ENCODE measurements around the gene KCTD5.
"Not testable (repeated sequence)": the region's sequence is repeated elsewhere in the genome, so short reads cannot be mapped to it uniquely, and the experiment has no call there.

Gene KCTD5

DNA sequence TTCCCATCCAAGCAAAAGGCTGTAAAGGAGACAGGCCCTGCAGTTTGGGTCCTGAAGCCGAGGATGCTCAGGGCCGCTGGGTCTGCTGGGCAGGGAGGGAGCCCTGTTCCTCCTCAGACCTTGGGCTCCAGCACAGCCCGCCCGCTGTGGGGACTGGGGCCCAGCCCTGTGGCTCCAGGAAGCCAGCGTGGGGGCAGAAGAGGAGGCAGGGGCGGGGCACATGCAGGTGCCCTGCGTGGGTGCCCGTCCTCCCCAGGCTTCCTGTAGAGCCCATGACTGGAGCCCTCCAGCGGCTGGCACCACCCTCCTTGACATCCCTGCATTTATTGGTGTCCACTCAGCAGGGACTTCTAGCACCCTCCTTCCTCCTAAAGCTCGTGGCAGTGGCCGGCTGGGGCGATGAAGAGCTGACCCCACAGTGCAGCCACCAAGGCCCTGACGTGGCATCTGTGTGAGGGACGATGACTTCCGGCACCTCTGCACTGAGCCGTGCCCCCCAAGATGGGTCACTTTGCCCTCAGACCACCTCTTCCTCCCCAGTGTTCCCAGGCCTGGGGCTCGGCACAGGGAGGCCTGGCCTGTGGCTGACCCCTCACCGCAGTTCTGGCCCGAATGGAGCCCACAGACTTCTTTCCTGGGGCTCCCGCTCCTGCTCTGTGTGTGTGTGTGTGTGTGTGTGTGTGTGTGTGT lies 27.8 kb downstream of the KCTD5 start:
- no peak for DNase-seq (ENCODE audit: low read depth)

DNA sequence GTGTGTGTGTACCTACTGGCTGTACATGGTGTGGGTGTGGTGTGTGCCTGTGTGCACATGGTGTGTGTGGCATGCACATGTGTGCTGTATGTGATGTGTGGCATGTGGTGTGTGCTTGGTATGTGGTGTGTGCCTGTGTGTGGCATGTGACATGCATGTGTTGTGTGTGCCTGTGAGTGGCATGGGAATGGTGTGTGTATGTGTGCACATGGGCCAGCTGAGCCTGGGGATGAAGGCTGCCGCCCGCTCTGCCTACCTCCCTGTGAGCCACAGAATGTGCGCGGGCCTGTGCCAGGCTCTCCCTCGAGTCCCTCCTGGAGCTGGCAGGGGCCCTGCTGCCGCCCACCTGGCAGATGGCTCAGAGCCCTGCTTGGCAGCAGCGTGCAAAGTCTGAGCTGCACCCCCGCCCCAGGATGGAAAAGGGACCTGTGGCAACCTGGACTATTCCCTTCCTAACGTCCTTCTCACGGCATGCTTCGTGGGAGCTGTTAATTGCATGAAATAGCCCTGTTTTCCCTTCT lies 28.4 kb downstream of the KCTD5 start:
- no peak for DNase-seq (ENCODE audit: low read depth)

DNA sequence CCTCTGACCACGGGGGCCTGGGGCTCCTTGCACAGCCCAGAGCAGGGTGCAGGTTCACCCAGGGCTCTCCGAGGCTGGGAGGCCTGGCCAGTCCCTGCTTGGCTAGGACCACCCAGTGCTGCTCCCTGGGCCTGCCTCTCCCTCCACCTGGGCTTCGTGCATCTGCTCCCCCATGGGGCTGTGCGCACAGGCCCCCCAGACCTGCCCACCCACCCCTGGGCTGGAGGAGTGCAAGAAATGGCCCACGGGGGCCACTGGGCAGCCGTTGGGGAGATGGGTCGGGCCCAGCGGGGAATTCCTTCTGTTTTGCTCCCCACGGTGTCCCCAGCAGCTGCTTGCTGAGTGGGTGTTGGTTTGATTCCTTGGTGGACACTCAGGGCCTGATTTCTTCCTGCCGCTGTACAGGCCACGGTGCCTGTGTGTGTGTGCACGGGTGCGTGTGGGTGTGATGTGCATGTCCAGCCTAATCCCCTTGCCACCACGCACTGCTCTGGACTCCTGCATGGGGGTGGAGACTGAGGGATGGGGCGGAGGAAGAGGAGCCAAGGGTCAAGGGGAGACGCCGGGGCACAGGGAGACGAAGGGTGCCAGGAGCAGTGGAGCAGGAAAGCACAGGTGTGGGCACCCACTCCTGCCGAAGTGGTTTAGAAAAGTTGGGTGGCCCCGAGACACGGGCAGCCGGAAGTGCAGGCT lies 29.2 kb downstream of the KCTD5 start:
- no peak for DNase-seq (ENCODE audit: low read depth)

DNA sequence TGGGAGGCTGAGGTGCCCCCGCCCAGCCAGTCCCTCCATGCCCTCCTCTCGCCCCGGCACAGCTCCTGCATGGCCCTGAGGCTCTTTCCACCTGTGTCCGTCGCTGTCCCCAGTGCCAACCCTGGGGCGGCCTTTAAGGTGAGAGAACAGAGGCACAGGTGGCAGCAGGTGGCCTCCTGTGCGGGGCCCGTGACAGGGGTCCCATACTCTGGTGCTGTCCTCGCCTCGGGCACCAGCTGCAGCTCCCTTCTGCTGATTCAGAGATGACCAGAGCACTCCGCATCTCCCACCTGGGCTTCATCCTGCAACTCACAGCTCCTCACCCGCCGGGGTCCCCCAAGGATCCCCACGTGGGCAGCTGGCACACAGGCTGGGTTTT lies 29.7 kb downstream of the KCTD5 start:
- DNase-seq (ENCODE audit: low read depth) = no peak

DNA sequence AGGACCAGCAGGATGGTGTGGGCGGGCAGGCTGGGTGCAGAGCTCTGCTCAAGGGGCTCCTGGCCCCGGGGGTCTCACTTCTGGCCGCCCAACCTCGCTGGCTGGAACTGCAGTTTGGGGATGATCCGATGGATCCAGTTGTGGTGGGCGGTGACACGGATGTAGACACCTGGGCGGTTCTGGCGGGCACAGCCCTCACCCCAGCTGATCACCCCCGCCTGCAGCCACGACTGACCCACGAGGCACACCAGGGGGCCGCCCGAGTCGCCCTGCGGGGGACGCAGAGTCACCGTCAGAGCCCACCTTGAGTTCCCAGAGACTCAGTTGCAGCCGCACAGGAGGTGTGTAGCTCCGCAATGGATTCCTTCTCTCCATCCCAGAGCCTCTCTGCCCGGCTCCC lies 30.2 kb downstream of the KCTD5 start:
- DNase-seq (ENCODE audit: low read depth) = no peak

DNA sequence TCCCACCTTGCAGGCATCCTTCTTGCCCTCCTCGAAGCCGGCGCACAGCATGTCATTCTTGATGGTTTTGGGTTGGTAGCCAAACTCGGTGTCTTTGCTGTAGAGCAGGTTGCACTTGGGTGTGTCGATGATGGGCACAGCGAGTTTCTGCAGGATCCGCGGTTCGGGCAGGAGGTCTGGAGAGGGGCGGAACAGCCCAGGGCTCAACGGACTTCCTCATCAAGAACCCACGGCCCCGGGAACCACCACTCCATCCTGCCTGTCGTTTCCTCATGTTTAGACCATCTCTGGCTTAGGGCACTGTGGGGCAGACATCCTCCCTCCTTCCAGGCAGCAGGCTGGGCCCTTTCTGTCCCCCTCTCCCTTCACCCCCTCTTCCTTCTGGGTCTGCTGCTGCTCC lies 31.2 kb downstream of the KCTD5 start:
- DNase-seq (ENCODE audit: low read depth) = no peak

DNA sequence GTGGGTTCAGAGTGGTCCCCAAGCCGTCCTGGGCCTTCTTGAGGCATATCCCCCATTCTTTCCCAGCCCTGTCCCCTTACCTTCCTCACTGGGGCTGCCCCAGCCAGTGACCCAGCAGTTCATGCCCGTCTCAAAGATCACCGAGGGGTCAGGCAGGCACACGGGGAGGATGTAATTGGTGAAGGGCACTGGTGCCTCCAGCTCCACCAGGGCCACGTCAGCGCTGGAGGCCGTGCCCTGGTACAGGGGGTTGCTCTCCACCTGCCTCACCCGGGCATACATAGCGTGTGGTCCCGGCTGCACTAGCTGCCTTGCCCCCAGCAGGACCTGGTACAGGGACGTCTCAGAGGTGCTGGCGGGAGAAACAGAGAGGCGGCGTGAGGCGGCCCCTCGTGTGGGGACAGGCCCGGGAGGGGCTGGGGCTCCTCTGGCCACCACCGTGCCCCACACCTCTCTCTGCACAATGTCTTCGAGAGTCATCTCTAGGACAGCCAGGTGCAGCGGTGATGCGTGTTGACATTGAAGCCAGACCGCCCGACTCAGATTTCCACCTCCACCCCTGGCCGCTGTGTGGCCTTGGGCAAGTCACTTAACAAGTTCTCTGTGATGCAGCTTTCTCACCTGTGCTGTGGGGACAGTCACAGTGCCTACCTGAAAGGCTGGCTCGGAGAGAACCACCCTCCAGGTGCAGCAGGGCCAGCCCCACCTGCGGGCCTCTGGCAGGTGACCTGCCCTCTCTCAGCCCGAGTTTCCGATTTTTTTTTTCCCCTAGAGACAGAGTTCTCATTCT lies 31.9 kb downstream of the KCTD5 start:
- DNase-seq (ENCODE audit: low read depth) = no peak

DNA sequence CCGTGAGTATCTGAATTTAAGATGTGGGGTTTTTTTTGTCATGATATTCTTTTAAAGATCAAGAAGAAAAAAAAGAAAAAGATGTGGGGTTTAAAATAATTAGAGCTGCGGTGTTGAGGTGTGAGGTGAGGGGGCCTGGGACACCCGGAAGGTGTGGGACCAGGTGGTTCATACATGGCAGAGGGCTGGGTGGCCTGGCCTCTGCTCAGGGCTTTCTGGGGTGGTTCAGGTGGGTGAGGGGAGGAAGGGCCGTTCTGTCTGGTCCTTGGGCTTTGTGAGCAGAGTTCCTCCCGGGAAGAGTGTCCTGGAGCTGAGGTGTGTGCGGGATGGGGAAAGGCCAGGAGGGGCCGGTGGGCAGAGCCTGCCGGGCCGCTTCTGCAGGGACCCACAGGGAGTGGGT lies 32.7 kb downstream of the KCTD5 start:
- no peak for DNase-seq (ENCODE audit: low read depth)

DNA sequence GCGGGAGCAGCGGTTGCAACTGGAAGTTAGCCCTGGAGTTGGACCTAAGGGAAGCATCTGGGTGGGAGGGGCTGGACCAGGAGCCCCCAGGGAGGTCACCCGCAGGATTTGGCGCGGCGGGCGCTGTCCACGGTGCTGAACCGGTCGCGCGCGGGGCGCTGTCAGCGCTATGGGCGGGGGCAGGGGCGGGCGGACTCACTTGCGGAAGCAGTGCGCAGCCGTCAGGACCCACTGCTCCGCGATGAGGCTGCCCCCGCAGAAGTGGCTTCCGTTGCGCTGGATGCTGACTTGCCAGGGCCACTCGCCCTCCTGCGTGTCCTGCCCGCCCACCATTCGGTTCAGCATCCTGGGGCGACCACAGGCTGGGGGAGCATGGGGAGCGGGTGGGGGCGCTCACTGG lies 33.2 kb downstream of the KCTD5 start:
- peak; percentile 71 for DNase-seq (ENCODE audit: low read depth)

DNA sequence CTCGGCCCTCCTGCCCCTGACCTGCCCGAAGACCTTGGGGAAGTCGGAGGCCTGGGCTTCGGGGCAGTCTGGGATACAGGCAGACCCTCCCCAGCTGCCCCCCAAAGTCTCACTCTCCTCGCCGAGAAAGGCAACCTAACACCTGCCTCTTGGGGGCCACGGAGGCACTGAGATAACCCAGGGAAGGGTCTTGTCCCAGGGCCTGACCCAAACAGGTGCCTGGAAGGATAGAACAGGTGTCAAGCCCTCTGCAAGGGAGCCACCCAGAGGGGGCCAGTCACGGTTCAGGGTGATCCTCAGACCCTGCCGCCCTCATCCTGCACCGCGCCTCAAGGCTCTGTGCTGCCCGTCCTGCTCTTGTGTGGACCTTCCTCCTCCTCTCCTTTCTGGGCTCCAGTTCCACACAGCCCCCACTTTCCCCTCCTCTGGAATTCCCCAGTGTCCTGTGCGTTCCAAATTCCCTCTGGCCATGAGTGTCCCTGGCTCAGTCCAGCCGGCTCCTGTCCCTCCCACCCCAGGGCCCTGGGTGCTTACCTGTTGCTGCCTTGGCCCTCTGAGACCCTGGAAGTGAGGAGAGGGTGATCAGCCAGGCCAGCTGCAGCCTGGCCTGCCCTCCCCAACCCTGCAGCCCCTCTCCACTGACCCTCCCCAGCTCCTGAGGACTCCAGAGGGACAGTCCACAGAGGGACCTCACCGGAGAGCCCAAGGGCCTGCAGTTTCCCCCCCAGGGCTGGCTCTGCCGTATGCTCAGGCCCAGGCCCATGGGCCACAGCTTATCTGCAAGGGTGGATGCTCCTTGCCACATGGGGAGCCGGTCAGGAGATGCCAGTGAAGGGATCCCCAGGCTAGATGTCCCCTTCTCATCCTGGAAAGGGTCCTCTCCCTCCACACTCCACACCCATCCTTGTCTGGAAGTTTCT lies 33.9 kb downstream of the KCTD5 start:
- DNase-seq (ENCODE audit: low read depth) = no peak

DNA sequence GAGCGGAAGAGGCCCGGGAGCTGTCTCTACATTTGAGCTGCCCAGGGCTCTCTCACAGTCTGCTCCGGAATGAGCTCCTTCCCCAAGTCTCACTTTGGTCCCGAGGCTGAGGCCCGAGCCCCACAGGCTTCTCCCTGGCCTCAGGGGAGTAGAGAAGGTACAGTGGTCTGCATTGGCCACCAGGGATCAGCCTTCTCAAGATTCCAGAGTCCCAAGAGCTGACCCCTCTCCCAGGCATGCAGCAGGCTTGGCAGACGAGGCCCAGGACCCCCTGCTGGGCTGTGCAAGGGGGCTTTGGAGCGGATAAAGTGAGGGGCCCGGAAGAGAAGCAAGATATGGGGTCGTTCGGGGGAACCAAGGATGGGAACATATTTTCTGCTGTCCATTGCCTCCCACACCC lies 34.6 kb downstream of the KCTD5 start:
- no peak for DNase-seq (ENCODE audit: low read depth)

DNA sequence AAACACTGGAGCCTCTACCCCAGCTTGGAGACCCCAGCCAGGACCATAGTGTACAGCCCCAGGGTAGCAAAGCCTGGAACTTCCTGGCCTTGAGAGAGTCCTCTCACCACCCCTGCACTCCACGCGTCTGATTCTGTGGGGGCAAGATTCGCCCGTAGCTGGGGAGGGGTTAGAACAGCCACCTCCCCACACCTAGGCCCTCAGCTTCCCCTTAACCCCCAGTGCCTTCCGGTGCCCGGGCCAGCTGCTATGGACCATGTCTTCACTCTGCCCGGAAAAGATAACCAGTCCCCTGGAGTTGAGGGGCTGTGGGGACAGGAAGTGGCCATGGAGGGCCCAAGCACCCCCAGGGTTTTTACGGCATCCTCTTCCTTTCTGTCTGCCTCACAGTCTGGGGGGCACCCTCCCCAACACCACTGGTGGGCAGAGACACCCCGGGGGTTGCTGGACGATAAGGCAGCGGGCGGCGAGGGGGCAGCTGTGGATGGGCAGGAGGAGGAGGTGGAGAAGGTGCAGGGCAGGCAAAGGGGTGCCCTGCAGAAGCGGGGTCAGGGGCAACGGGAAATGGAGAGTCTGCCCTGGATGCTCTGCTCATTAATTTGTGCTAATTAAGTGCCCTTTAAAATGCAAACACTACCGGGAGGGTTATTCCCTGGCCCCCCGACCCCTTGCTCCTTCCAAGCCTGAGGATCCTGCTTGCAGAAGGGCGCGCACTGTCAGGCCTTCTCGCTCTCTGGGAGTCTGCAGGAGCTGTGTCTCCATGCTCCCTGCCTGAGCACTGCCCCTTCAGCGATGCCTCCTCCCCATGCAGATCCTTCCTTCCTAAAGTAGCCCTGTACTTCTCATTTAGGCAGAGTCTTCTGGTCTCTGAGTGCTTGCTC lies 35.3 kb downstream of the KCTD5 start:
- no peak for DNase-seq (ENCODE audit: low read depth)

DNA sequence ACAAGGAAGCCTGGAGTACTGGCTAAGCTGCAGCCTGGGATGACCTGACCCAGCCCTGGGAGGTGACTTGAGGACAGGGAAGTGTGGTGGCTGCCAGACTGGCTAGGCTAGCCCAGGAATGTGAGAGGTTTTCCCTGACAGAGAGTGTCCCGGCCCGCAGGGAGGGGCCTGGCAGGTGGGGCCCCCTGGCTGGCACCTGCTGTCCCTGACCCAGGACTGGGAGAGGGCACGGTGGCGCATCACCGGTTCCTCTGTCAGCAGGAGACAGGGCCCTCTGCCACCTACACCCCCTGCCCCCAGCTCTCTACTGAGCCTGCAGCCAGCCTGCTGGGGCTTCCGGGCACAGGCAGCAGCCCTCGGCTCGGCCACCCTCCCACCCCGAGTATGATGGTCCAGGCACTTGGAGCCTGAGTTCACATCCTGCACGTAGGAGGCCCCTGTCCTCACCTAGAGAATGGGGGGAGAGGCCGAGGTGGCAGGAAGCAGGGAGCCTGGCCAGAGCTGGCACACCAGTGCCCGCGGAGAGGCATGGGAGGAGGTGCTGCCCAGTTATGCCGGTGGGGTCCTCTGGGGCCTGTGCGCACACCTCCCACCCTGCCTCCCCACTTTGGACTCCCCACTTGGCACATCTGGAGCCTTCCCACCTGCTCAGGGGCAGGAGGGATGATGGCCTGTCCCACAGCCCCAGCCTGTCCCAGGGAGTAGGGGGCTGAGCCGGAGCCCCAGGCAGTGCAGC lies 37.2 kb downstream of the KCTD5 start:
- no peak for DNase-seq (ENCODE audit: low read depth)

DNA sequence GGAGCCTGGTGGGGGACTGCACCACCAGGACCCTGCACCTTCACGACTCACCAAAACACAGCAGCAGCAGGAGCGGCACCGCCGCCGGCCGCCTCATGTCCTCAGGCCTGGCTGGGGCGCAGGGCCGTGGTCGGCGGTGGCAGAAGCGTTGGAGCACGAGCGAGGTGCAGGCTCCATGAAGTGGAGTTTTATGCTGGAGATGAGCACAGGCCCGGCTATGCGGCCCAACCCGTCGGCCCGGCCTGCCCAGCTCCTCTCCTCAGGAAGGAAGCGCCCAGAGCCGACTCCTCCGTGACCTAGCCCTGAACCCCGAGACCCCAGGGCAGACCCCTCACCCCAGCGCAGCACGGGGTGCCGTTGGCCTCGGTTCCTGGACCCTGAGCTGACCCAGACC lies 37.7 kb downstream of the KCTD5 start, which contains the start of gene PRSS27:
Gene PRSS27 (minus strand): TSS at position 161 of the 394 bp plus-strand sequence. CDS start 64 bp downstream, at position 97.
- DNase-seq (ENCODE audit: low read depth) = no peak

DNA sequence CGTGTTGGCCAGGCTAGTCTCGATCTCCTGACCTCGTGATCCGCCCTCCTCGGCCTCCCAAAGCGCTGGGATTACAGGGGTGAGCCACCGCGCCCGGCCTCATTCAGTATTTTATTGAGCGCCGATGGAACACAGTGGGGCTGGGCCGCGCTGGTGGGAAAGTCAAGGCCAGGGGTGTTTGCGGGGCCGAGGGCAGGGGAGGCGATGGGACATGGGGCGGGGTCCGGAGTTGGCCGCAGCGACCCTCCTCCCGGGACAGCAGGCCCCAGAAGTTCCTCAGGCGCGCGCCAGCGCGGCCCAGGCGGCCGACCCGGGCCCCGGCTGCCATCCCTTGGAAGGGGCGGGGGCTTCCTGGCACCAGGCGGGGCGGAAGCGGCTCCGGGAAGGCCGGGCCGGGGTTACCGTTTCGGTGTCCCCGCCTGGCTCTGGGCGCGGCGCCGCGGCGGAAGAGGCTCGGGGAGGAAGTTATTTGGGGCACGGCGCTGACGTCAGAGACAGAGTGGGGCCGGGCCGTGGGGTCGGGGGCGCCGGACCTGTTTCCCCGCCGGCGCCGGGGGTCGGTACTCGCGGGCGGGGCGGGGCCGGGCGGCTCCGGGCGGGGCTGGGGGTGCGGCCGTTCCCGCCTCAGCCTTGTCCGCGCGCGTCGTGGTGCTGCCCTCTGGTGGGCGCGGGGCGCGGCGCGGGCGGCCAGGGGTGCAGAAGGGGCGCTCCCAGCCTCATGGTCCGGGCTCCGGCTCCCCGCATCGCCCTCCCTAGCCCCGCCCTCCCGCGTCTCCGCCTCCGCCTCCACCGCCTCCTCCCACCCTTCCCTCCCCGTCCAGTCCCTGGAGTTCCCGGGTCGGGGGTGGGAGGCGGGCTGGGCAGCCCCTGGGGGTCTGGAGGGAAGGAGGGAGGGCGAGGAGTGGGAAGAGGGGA lies 38.7 kb downstream of the KCTD5 start:
- peak; percentile 82 for DNase-seq (ENCODE audit: low read depth)

DNA sequence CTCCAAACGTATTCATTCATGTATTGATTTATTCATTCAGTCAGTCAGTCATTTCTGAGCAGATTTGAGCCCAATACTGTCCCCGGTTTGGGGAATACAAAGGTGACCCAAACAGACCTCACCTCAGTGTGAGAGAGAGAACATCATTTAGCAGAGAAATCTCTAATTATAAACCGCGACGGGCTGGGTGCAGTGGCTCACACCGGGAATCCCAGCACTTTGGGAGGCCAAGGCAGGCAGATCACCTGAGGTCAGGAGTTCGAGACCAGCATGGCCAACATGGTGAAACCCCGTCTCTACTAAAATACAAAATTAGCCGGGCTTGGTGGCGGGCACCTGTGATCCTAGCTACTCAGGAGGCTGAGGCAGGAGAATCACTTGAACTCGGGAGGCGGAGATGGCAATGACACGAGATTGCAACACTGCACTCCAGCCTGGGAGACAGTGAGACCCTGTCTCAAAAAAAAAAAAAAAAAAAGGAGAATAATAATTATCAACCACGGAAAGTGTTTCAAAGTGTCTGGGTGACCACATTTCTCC lies 39.4 kb downstream of the KCTD5 start:
- not testable (repeated sequence) for DNase-seq (ENCODE audit: low read depth)

DNA sequence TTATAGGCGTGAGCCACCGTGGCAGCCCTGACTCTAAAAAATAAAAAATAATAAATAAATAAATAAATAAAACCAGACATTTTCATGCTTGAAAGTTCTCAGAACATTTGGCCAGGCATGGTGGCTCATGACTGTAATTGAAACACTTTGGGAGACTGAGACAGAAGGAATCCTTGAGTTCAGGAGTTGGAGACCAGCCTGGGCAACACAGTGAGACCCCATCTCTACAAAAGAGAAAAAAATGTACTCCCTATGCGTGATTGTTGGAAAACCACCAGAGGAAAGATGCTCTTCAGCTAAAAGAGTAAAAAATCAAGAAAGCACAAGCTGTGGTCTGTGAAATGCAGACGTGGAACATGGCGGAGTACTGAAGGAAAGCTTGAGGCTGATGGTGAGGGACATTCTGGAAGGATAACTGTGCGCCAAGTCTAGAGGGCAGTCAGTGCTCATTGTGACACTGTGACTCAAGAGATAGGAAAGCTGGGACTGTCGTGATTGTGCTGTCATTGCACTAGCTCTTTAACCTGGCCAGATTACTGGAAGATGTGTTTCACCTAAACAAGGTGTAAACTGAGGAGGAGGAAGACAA lies 41.9 kb downstream of the KCTD5 start:
- DNase-seq (ENCODE audit: low read depth) = no peak

DNA sequence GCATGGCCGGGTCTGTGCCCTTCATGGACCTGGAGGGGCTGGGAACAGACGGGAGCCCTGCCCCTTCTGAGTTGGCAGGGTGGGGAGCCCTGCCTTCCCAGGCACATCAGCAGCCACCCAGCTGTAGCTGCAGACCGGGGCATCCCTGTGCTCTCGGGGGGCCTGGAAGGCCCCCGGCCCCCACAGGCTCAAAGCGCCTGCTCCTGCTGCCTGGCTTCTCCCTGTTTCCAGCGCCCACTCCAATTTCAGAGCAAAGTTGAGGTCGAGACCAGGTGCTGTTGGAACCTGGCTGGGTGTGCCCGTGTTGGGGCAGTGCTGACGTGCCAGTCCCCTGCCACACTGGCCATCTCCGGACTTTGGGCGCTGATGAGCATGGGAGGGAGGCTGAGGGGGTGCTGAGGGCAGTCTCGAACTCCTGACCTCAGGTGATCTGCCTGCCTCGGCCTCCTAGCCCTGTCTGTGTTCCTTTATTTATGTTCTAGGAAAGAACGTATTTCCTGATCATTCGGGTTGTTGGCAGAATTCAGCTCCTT lies 42.6 kb downstream of the KCTD5 start:
- DNase-seq (ENCODE audit: low read depth) = no peak

Measured in activated T-helper 9 cell treated with anti-CD3 and anti-CD28 coated beads, Interleukin-2, amount 50 U/mL, for 16 hours (primary cell).